Measurements from ENCODE around the gene CHCHD3. TPM values are rescaled to one million over a fixed set of nuclear protein-coding genes. Genes with fewer than 3 reads are reported as not detected.

The CHCHD3 gene
- total RNA-seq, 1 experiment from 2014 or later = 114 TPM

DNA sequence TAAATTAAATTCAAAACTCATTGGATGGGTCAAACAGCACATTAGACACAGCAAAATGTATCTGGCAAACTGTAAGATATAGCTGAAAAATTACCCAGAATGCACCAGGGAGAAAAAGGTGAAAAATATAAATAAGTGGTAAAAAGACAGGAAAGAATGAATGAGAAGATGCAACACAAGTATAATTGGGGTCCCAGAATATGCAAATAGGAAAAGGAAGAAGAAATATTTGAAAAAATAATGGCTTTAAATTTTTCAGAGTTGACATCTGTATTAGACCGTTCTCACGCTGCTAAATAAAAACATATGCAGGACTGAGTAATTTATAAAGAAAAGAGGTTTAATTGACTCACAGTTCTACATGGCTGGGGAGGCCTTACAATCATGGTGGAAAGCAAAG, 337.9 kb downstream of the CHCHD3 start:
- no peak overlapping the region for H3K27ac Mint-ChIP-seq
- TF ChIP-seq TEAD4 (CRISPR knock-in tag; IDR thresholded peaks at IDR 0.05) = no peak
- TF ChIP-seq FOXP4 (CRISPR knock-in tag; IDR thresholded peaks at IDR 0.05) = no peak
- no peak for TF ChIP-seq NFATC4 (CRISPR knock-in tag; IDR thresholded peaks at IDR 0.05)
- no peak for TF ChIP-seq NR3C1 (CRISPR knock-in tag; conservative IDR thresholded peaks at IDR 0.05; ENCODE audit: low read depth)
- TF ChIP-seq ZNF512 (CRISPR knock-in tag; IDR thresholded peaks at IDR 0.05; ENCODE audit: borderline replicate concordance) = no peak
- no peak for TF ChIP-seq E2F5 (CRISPR knock-in tag; IDR thresholded peaks at IDR 0.05)
- TF ChIP-seq KAT7 (CRISPR knock-in tag; IDR thresholded peaks at IDR 0.05; ENCODE audit: borderline replicate concordance) = no peak
- TF ChIP-seq JUN (CRISPR knock-in tag; IDR thresholded peaks at IDR 0.05) = no peak
- no peak for TF ChIP-seq TP53 (CRISPR knock-in tag; IDR thresholded peaks at IDR 0.05)
- no peak for TF ChIP-seq HMGXB4 (CRISPR knock-in tag; IDR thresholded peaks at IDR 0.05)
- TF ChIP-seq USF2 (CRISPR knock-in tag; IDR thresholded peaks at IDR 0.05) = no peak
- no peak for TF ChIP-seq ZNF219 (CRISPR knock-in tag; IDR thresholded peaks at IDR 0.05; ENCODE audit: borderline replicate concordance)
- TF ChIP-seq ERG (CRISPR knock-in tag; IDR thresholded peaks at IDR 0.05) = no peak
- no peak for TF ChIP-seq TEAD1 (CRISPR knock-in tag; IDR thresholded peaks at IDR 0.05)
- TF ChIP-seq ZNF423 (CRISPR knock-in tag; IDR thresholded peaks at IDR 0.05) = no peak
- no peak overlapping the region for H3K4me3 Mint-ChIP-seq
- peaks cover 24% of the 10 kb centered on the region for H3K9me3 Mint-ChIP-seq
- peaks cover 13% of the 10 kb centered on the region for H3K36me3 Mint-ChIP-seq
- peaks cover 3% of the 10 kb centered on the region; the same call in 1 of the 2 replicates for H3K27me3 Mint-ChIP-seq (ENCODE audit: low read depth)
- ATAC-seq (no peak), DNase-seq (ENCODE audit: low spot score) (no peak)
- ChIA-PET POLR2A (no interaction called here), CTCF (no interaction called here)
- H3K4me1 Mint-ChIP-seq = peaks cover 4% of the 10 kb centered on the region

- Mint-ChIP-seq H3K27me3 (ENCODE audit: low read depth) (peaks cover 3% of the 10 kb centered on the region; the same call in 1 of the 2 replicates), H3K9me3 (peaks cover 24% of the 10 kb centered on the region), H3K4me3 (no peak overlapping the region), H3K4me1 (peaks cover 4% of the 10 kb centered on the region), H3K27ac (no peak overlapping the region), H3K36me3 (peaks cover 13% of the 10 kb centered on the region)
- POLR2A ChIA-PET = no interaction called here
- CTCF ChIA-PET = interaction anchor here (1.3 kb wide), 1 partner anchor 165 kb away, joined by 3 read pairs; no protein-coding TSS in a partner anchor
- DNase-seq (ENCODE audit: low spot score) (no peak), ATAC-seq (no peak)
- no peak for TF ChIP-seq OVOL2 (CRISPR knock-in tag; IDR thresholded peaks at IDR 0.05; ENCODE audit: borderline replicate concordance)
- TF ChIP-seq, protein P1, sequence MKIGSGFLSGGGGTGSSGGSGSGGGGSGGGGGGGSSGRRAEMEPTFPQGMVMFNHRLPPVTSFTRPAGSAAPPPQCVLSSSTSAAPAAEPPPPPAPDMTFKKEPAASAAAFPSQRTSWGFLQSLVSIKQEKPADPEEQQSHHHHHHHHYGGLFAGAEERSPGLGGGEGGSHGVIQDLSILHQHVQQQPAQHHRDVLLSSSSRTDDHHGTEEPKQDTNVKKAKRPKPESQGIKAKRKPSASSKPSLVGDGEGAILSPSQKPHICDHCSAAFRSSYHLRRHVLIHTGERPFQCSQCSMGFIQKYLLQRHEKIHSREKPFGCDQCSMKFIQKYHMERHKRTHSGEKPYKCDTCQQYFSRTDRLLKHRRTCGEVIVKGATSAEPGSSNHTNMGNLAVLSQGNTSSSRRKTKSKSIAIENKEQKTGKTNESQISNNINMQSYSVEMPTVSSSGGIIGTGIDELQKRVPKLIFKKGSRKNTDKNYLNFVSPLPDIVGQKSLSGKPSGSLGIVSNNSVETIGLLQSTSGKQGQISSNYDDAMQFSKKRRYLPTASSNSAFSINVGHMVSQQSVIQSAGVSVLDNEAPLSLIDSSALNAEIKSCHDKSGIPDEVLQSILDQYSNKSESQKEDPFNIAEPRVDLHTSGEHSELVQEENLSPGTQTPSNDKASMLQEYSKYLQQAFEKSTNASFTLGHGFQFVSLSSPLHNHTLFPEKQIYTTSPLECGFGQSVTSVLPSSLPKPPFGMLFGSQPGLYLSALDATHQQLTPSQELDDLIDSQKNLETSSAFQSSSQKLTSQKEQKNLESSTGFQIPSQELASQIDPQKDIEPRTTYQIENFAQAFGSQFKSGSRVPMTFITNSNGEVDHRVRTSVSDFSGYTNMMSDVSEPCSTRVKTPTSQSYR (CRISPR knock-in tag; IDR thresholded peaks at IDR 0.05) = no peak
- TF ChIP-seq ZNF416 (CRISPR knock-in tag; IDR thresholded peaks at IDR 0.05) = no peak
- TF ChIP-seq E2F1 (CRISPR knock-in tag; IDR thresholded peaks at IDR 0.05) = no peak
- no peak for TF ChIP-seq CREM (CRISPR knock-in tag; IDR thresholded peaks at IDR 0.05)
These were observed 339.7 kb downstream of the CHCHD3 start for GRCh38 chr7:132742189-132742612.

All from WTC11 (cell line).